Measurements from ENCODE around the gene KMT2D. TPM values are rescaled to one million over a fixed set of nuclear protein-coding genes. Genes with fewer than 3 reads are reported as not detected.

KMT2D gene
- total and polyA plus RNA-seq, 11 donors: 32.5 to 82.7 (median 49.7) TPM

GRCh38 chr12:49017891-49018260, 42.7 kb downstream of the KMT2D start:
- no peaks in the 10 kb centered on the region for H3K9me3 ChIP-seq
- H3K4me1 ChIP-seq: peaks cover 0 to 48% (median 29%) of the 10 kb centered on the region in 12 donors
- ATAC-seq (peak; percentile 42 to 68 (median 60)), DNase-seq (peak; percentile 57 to 84 (median 68))
- intact Hi-C loops (cut with DNase I): loop anchor here in 3 of 10 donors (2.0 to 5.0 kb wide), 3 partner anchors 21 to 43 kb away; partner anchors contain the start of gene KMT2D (in 1 of the 3)
- no peak for TF ChIP-seq CTCF (IDR thresholded peaks at IDR 0.05)
- TF ChIP-seq POLR2A (IDR thresholded peaks at IDR 0.05): no peak
- peak overlapping the region; percentile 63 to 98 (median 82) for H3K4me3 ChIP-seq
- 0 to 1% (median 1%) methylated on average over 7 to 8 of the region's 8 CpGs for WGBS, 4 donors
- H3K27ac ChIP-seq: peak overlapping the region; percentile 78 to 99 (median 95)
- no peaks in the 10 kb centered on the region for H3K27me3 ChIP-seq
- peaks cover 0 to 27% (median 23%) of the 10 kb centered on the region in 9 donors for H3K36me3 ChIP-seq

- ATAC-seq (no peak), DNase-seq (no peak)
- no peak overlapping the region for H3K4me3 ChIP-seq
- intact Hi-C loops (cut with DNase I): loop anchor here in 2 of 10 donors (5.0 kb wide), 1 partner anchor 42 kb away; no protein-coding TSS in a partner anchor
- TF ChIP-seq CTCF (IDR thresholded peaks at IDR 0.05): no peak
- H3K9me3 ChIP-seq: no peaks in the 10 kb centered on the region
- 79 to 97% (median 94%) methylated on average over 1 of the region's 1 CpG for whole genome bisulfite sequencing, 4 donors
- no peaks in the 10 kb centered on the region for H3K27me3 ChIP-seq
- no peak overlapping the region for H3K27ac ChIP-seq
- peaks cover 0 to 31% (median 28%) of the 10 kb centered on the region in 9 donors for H3K36me3 ChIP-seq
- H3K4me1 ChIP-seq: peaks cover 0 to 48% (median 29%) of the 10 kb centered on the region in 12 donors
Measured at GRCh38 chr12:49015196-49015595, 45.4 kb downstream of the KMT2D start.

- TF ChIP-seq CTCF (IDR thresholded peaks at IDR 0.05) (peak in 5 of 12 donors; percentile 11 to 34 (median 27)), POLR2A (IDR thresholded peaks at IDR 0.05) (no peak)
- 18 to 47% (median 29%) methylated on average over 1 of the region's 1 CpG for WGBS, 4 donors
- peaks cover 0 to 47% (median 26%) of the 10 kb centered on the region in 12 donors for H3K4me1 ChIP-seq
- H3K27me3 ChIP-seq: no peaks in the 10 kb centered on the region
- H3K9me3 ChIP-seq: no peaks in the 10 kb centered on the region
- H3K4me3 ChIP-seq: no peak overlapping the region
- H3K36me3 ChIP-seq: peaks cover 0 to 38% (median 35%) of the 10 kb centered on the region in 9 donors
- peak overlapping the region in 1 of 12 donors; percentile 29 for H3K27ac ChIP-seq
- DNase-seq: peak in 1 of 5 donors; percentile 13
- intact Hi-C loops (cut with DNase I): no loop called here
- no peak for ATAC-seq
Measured at GRCh38 chr12:49014547-49014946, 46.0 kb downstream of the KMT2D start.

- intact Hi-C loops (cut with DNase I): no loop called here
- Histone ChIP-seq H3K4me3 (no peak overlapping the region), H3K9me3 (no peaks in the 10 kb centered on the region), H3K27ac (peak overlapping the region in 2 of 12 donors; percentile 13 to 22), H3K4me1 (peaks cover 0 to 41% (median 23%) of the 10 kb centered on the region in 12 donors), H3K27me3 (no peaks in the 10 kb centered on the region), H3K36me3 (peaks cover 0 to 49% (median 44%) of the 10 kb centered on the region in 9 donors)
- ATAC-seq (no peak), DNase-seq (peak in 1 of 5 donors; percentile 15)
- 68 to 76% (median 69%) methylated on average over 3 of the region's 3 CpGs for WGBS, 4 donors
- TF ChIP-seq POLR2A (IDR thresholded peaks at IDR 0.05) (no peak), CTCF (IDR thresholded peaks at IDR 0.05) (no peak)
Measured at GRCh38 chr12:49013428-49013827, 47.2 kb downstream of the KMT2D start.
